ENCODE measurements around the gene PJA2. TPM values are rescaled to one million over a fixed set of nuclear protein-coding genes. Genes with fewer than 3 reads are reported as not detected.

PJA2 gene
- total RNA-seq, 3 donors from 2014 or later = 76.5 to 139 (median 83.7) TPM

- ATAC-seq (peak; percentile 28), DNase-seq (no peak)
- Histone ChIP-seq H3K36me3 (ENCODE audit: low read depth) (no peaks in the 10 kb centered on the region), H3K4me1 (ENCODE audit: low read depth) (peaks cover 17% of the 10 kb centered on the region), H3K9me3 (no peaks in the 10 kb centered on the region), H3K4me3 (no peak overlapping the region)
- intact Hi-C loops (cut with DNase I, micrococcal nuclease) = no loop called here
- no peak for TF ChIP-seq CTCF (IDR thresholded peaks at IDR 0.05)
Measured at GRCh38 chr5:109394806-109395205, 15.0 kb downstream of the PJA2 start.

- ATAC-seq = no peak
- intact Hi-C loops (cut with DNase I, micrococcal nuclease) = no loop called here
- peaks cover 22% of the 10 kb centered on the region for H3K4me1 ChIP-seq (ENCODE audit: low read depth)
Measured at GRCh38 chr5:109390188-109390587, 19.6 kb downstream of the PJA2 start.

GRCh38 chr5:109388407-109388806 is 21.4 kb downstream of the PJA2 start:
- DNase-seq (no peak), ATAC-seq (no peak)
- TF ChIP-seq CTCF (IDR thresholded peaks at IDR 0.05) = no peak
- intact Hi-C loops (cut with DNase I, micrococcal nuclease) = no loop called here
- H3K36me3 ChIP-seq (ENCODE audit: low read depth) = no peaks in the 10 kb centered on the region
- no peak overlapping the region for H3K4me3 ChIP-seq
- no peaks in the 10 kb centered on the region for H3K9me3 ChIP-seq
- peaks cover 14% of the 10 kb centered on the region for H3K4me1 ChIP-seq (ENCODE audit: low read depth)

More at GRCh38 chr5:109390188-109390587, 19.6 kb downstream of the PJA2 start:
- H3K4me3 ChIP-seq = no peak overlapping the region
- H3K9me3 ChIP-seq = no peaks in the 10 kb centered on the region
- TF ChIP-seq CTCF (IDR thresholded peaks at IDR 0.05) = no peak
- H3K36me3 ChIP-seq (ENCODE audit: low read depth) = no peaks in the 10 kb centered on the region
- DNase-seq = no peak

- TF ChIP-seq CTCF (IDR thresholded peaks at IDR 0.05) = no peak
- Histone ChIP-seq H3K4me1 (ENCODE audit: low read depth) (peaks cover 11% of the 10 kb centered on the region), H3K9me3 (no peaks in the 10 kb centered on the region), H3K4me3 (no peak overlapping the region), H3K36me3 (ENCODE audit: low read depth) (no peaks in the 10 kb centered on the region)
- ATAC-seq = no peak
- DNase-seq = no peak
- intact Hi-C loops (cut with DNase I, micrococcal nuclease) = no loop called here
Measured at GRCh38 chr5:109387408-109387974, 22.3 kb downstream of the PJA2 start.

GRCh38 chr5:109378095-109378494 is 31.7 kb downstream of the PJA2 start:
- intact Hi-C loops (cut with DNase I, micrococcal nuclease) = no loop called here
- no peak for TF ChIP-seq CTCF (IDR thresholded peaks at IDR 0.05)

GRCh38 chr5:109374625-109375024 is 35.1 kb downstream of the PJA2 start:
- H3K36me3 ChIP-seq (ENCODE audit: low read depth) = peaks cover 8% of the 10 kb centered on the region
- DNase-seq (no peak), ATAC-seq (no peak)
- no peak for TF ChIP-seq CTCF (IDR thresholded peaks at IDR 0.05)
- intact Hi-C loops (cut with DNase I, micrococcal nuclease) = no loop called here
- H3K4me1 ChIP-seq (ENCODE audit: low read depth) = peaks cover 3% of the 10 kb centered on the region
- no peaks in the 10 kb centered on the region for H3K9me3 ChIP-seq
- H3K4me3 ChIP-seq = no peak overlapping the region

More at GRCh38 chr5:109378095-109378494, 31.7 kb downstream of the PJA2 start:
- Histone ChIP-seq H3K4me3 (no peak overlapping the region), H3K9me3 (no peaks in the 10 kb centered on the region), H3K4me1 (ENCODE audit: low read depth) (no peaks in the 10 kb centered on the region), H3K36me3 (ENCODE audit: low read depth) (peaks cover 8% of the 10 kb centered on the region)
- ATAC-seq (no peak), DNase-seq (no peak)
